ENCODE measurements around the gene SLC6A19.
"Not testable (repeated sequence)": the region's sequence is repeated elsewhere in the genome, so short reads cannot be mapped to it uniquely, and the experiment has no call there.

The SLC6A19 gene

GRCh38 chr5:1247811-1248210 is 46.4 kb downstream of the SLC6A19 start:
- DNase-seq = no peak

DNA sequence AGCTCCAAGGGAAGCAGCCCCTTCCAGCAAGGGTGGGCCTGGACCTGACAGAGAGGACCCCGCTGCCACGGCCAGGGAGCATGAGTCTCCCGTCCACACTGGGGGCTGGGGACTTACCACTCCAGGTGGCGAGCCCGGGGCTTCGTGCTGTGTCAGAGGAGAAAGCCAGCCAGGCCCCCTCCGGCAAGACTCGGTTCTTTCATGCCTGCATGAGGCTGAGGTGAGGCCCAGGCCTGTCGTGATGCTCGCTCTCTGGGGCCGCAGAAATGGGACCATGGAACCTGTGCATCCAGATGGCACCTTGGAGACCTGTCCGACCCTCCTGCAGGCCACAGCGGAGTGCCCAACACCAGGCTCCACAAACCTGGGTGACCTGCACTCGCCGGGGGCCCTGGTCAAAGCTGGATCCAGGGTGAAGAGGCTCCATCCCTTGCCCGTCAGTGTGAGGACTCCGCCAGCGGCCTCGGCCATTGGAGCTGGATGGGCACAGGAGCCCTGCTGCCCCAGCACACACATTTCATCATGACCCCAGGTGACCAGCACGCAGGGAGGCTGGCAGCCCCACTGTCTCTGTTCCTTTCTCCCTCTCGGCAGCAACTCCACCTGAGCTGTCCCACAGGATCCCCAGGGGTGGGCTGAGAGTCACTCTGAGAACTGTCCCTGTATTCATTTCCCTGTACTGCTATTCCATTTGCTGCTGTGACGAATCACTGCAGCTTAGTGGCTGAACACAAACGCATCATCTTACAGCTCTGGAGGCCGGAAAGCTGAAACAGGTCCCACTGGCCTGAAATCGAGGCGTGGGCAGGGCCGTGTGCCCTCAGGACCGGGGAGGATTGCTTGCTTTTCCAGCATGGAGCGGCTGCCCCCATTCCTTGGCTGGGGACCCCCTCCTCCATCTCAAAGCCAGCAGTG is 48.2 kb downstream of the SLC6A19 start:
- no peak for DNase-seq

DNA sequence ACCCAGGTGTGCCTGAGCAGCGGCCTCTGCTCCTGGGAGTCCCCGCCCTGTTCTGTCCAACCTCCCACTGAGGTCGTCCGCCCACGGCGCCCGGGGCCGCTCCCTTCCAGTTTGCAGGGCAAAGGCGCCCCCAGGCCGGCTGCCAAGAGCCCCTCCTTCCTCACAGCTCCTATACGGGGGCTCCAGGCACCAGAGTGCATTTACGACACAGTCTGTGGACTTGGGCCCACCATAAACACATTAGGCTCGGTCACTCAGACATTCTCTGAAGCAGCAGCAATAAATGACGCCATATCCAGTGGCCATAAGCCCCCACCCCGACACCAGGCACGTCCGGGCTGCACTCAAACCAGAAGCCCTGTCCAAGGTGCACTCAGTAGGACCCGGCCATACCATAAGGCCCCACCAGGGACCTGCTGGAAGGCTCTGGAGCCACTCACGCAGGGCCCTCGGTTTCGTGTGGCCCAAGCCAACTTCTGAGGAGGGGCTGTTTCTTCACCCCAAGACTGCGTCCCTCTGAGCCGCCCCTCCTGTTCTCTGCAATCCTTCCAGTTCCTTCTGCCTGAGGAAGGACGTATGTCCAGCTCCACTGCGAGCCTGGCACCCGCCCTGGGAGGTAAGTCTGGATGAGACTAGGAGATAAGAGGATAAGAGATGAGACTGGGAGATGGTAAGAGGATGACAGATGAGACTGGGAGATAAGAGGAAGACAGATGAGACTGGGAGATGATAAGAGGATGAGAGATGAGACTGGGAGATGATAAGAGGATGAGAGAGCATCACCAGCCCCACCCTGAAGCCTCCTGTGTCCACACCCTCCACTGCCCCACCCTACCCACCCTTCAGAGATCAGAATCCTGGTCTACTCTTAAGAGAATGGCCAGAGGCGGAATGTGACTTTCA is 50.5 kb downstream of the SLC6A19 start:
- DNase-seq = no peak

DNA sequence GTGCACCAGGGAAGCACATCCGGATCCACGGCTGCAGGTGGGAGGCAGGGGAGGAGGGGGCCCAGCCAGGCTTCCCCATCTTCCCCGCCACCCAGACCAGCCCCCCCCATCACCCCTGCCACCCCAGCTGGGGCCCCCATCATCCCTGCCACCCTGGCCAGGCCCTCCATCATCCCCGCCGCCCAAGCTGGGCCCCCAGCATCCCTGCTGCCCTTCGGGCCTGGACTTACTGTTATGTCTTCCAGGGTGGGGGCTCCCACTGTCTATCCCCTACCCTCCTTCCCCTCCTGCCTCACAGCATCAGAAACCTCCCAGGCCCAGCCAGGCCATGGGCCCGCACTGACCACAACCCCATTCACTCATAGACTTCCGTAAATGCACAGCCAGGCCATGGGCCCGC is 51.3 kb downstream of the SLC6A19 start:
- no peak for DNase-seq

DNA sequence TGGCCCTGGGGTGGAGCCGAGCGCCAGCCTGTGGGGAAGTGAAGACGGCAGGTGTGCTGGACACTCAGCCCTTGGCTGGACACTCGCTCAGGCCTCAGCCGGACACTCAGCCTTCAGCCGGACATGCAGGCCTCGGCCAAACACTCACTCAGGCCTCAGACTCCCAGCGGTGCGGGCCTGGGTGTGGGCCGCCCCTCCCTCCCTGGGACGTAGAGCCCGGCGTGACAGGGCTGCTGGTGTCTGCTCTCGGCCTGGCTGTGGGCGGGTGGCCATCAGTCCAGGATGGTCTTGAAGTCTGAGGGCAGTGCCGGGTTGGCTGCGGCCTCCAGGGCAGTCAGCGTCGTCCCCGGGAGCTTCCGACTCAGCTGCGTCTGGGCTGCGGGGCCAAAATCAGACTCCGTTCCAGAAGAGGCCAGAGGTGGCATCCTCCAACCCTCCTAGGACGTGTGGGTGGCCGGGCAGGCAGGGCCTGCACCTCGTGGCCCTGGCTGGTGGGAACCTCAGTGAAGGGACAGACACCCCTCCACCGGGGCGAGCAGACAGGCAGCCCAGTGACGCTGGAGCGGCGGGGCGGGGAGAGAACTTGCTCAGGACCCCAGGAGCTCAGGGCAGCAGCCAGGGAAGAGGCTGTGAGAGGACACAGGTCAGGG is 52.2 kb downstream of the SLC6A19 start:
- DNase-seq = no peak

DNA sequence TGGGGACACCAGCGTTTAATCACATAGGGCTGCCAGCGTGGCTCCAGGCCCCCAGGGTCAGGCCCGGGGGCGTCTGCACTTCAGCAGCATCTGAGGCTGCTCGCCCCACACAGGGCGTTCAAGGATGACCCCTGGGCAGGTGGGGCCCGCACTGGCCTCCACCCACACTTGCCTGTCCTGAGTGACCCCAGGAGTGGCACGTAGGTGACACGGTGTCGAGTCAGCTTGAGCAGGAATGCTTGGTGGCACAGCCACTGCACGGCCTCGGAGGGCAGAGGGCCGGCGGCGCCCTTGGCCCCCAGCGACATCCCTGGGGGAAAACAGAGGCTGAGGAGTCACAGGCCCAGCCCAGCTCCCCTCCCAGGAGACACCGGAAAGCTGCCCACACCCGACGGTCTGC is 52.8 kb downstream of the SLC6A19 start:
- DNase-seq = no peak

DNA sequence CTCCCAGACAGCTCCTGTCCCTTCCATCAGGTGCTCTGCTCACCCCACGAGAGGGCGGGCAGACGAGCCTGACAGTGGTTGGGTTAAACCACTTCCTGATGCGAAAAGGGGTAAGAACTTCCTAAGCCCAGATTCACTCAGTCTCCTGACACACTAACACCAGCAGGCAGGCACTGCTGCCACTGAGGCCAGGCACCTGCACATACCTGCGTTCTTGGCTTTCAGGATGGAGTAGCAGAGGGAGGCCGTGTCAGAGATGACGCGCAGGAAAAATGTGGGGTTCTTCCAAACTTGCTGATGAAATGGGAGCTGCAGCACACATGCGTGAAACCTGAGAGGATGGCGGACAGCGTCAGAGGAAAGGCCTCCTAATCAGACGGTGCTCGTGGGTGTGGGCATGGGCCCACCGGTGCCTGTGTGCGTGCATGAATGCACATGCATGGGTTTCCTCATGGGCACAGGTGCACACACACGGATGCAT is 53.7 kb downstream of the SLC6A19 start:
- DNase-seq = peak; percentile 49

DNA sequence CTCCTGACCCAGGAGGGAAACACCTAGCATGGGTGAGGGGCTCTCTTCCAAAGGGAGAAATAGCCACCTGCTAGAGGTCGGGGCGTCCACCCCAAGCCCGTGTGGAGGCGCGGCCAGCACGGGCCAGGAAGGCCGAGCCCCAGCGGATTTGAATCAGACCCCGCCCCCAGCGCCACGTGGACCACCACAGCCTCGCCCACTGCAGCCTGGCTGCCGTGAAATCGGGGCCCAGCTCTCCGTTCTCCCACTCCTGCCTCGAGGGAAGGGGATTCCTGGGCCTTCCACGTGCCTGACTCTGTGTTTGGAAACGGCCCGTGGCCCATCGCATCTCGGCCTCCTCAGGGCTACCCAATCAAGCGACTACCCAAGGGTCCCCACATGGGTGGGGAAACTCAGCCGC is 55.4 kb downstream of the SLC6A19 start:
- no peak for DNase-seq

DNA sequence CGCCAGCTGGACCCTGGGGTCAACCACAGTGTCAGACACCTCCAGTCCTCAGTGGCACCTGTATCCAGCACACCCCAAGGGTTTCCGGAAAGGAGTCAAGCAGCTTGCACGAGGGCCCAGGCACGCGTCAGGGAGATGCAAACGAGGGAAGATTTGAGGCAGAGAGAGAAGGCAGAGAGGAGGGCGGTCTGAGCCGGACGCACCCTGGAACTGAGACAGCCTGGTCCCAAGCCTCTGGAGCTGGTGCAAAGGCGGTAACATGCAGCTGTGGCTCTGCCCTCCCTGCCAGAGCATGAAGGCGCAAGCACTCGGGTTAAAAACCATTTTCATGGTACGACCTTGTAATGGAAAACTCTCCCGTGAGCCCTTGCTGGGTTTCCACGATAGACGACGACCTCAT is 56.0 kb downstream of the SLC6A19 start:
- no peak for DNase-seq

GRCh38 chr5:1257841-1258240 is 56.4 kb downstream of the SLC6A19 start:
- no peak for DNase-seq

DNA sequence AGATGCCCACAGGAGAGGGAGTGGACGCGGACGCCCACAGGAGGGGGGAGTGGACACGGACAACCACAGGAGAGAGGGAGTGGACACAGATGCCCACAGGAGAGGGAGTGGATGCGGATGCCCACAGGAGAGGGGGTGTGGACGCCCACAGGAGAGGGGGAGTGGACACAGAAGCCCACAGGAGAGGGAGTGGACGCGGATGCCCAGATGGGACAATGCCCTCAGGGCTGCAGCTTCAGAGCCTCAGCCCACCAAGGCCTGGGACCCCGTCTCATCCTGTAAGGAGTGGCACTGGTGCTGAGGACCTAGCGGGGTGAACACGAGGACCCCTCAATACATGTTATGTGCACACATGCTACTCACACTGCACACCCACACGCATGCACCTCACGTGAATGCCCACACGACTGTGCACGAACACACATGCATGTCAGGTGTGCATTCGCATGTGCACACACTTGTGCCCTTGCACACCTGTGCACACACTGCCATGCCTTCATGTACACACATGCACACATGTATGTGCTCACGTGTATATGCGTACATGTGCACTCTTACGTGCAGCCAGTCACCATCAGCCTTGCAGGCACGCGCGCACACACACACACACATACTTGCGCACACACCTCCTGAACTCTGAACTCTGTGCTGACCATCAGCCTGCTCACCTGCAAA is 58.5 kb downstream of the SLC6A19 start:
- no peak for DNase-seq

DNA sequence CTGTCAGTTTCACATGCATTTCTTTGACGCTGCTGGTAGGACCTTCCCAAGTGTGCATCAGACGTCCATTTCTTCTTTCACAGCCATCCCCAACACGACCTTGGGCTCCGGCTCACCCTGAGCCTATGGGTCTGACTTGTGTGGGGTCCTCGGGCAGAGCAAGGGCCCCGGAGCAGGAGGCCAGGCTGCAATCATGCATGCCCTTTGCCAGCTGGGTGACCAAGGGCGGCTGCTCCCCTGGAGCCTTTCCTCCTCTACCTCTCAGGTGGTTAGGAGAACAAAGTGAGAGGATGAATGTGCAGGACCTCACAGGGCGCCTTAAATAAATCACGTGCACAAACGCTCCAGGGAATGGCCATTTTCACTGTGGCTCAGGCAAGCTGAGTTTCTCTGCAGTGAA is 60.2 kb downstream of the SLC6A19 start:
- DNase-seq = no peak

- DNase-seq = no peak
Observed at GRCh38 chr5:1262381-1262780, 61.0 kb downstream of the SLC6A19 start.

GRCh38 chr5:1264211-1264610 is 62.8 kb downstream of the SLC6A19 start:
- DNase-seq = no peak

DNA sequence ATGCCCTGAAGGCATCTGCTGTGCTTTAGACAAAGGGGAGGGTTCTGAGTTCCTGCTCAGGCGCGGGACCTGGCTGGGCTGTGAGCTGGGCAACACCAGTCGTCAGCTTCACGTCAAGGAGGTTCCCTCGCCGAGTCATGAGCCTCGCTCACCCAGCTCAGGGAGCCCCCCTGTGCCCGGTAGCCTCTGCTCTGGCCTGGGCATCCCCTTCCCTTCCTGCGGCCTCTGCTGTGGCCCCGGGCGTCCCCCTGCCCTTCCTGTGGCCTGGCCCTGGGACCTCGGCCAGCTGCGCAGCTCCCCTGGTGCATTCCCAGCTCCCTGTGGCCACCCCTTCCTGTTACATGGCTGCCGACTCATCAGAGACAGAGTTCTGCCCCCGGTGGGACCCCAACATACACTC is 63.6 kb downstream of the SLC6A19 start:
- no peak for DNase-seq

- no peak for DNase-seq
Observed at GRCh38 chr5:1265461-1266455, 64.4 kb downstream of the SLC6A19 start.

DNA sequence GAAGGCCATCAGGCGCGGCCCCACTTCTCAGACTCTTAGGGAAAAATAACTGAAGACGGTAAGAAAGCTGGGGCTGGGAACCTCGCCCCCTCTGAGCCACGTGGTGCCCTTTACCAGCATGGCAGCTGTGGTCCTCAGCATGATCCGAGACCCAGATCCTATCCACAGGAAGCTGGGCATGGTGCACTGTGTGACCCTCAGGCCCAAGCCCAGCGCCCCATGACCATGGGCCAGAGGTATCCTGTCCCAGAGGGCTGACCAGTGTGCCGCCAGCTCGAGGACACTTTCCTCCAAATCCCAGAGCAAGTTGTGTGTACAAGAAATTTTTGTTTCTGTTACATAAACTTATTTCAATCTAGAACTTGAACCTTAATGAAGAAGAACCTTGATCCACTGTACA is 65.4 kb downstream of the SLC6A19 start:
- DNase-seq = no peak

GRCh38 chr5:1267464-1267863 is 66.1 kb downstream of the SLC6A19 start:
- not testable (repeated sequence) for DNase-seq

DNA sequence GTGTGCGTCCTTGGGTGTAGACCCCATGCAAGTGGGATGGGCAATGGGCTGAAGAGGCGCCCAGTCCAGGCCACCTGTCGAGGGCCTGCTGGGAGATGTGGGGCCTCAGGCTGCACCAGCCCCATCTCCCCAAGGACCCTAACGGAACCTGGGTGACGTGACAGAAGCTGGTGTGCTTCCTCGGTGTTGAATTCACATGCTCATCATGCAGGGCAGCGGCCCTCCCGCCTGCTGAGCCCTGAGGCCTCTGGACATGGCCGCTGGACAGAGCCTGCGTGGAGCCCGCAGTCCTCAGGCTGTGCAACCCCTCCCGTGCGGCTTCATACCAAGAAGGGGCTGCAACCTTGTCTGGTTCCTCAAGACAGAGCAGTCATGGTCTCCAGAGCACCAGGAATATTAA is 66.7 kb downstream of the SLC6A19 start:
- no peak for DNase-seq

DNA sequence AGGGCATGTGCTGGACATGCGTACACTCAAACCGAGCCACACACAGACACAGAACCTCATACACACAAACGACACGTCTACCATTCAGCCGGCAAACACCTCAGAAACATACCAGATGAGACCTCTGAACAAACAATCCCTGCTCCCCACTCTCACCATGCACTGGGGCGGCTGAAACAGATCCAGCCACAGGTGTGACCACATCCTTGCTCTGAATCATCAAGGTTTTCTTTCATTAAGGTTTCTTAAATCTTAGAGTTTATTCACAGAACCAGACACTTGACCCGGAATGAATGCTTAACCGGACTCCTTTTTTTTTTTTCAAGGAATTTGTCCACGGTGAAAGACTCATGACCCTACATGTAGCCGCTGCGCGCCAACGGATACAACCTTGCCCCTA is 67.3 kb downstream of the SLC6A19 start:
- DNase-seq = peak; percentile 42

DNA sequence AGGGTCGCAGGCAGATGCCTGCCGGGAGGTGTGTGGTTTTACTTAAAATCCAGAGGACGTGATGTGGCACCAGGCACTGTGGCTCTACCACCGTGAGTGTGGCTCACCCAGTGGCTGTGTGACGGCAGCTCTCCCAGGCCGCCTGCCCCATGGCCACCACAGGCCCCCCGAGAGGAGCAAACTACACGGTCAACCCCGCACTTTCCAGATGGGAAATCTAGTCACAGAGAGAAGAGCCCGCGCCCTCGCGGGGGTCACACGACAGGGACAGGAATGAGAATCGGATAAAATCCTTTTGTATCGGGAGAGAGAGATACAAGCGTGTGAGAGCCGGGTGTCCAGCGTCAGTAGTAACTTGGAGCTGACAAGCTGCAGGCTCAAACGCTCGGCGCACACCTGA is 69.0 kb downstream of the SLC6A19 start:
- DNase-seq = no peak

Data from activated effector memory CD4-positive, alpha-beta T cell treated with Interleukin-2 at 50 U/mL for 16 hours (primary cell).